Hepatocyte (in vitro differentiated cells): Measurements from ENCODE around the gene CSNK1G1.

Source experiments
- EZH2 ChIP-seq: fragments of 200-600 bp; sonication (generic); IDR thresholded peaks from 2 replicates; pipeline ENCODE4 v1.6.1; 2016; ENCODE audit warnings: antibody characterized with exemption, mild to moderate bottlenecking, borderline replicate concordance
- EZH2phosphoT487 ChIP-seq: fragments of 200-600 bp; sonication (generic); IDR thresholded peaks from one replicate; pipeline ENCODE4 v1.6.1; 2018; ENCODE audit warnings: antibody characterized with exemption, mild to moderate bottlenecking, low read depth, moderate library complexity; ENCODE audit not compliant: unreplicated experiment, severe bottlenecking
- TF ChIP-seq, protein P1 (sequence below): fragments of 200-600 bp; sonication (generic); IDR thresholded peaks from 2 replicates; pipeline ENCODE4 v1.5.1; 2016; ENCODE audit warnings: antibody characterized with exemption, mild to moderate bottlenecking; ENCODE audit not compliant: poor library complexity

DNA sequence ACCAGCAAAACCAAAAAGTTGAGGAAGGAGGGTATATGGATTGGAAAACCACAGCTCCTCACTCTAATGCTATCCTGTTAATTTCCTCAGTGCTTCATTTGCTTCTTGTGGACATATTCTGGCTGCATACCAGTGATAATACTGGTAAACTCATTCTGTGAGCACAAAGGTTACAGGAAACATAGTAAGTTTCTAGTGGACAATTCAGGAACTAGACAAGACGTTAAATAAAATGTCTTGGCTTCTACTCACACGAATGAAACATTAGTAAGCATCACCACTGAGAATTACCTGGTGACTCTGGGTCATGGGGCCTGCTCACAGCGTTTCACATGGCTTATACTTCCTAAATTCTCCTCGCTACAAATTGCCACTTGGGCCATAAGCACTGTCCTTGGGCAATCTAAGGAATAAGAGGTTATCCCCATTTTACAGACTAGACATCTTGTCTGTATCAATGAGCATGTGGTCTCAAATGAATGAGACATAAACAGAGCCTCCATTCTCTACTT is 173.1 kb downstream of the CSNK1G1 start:
- TF ChIP-seq, protein P1, sequence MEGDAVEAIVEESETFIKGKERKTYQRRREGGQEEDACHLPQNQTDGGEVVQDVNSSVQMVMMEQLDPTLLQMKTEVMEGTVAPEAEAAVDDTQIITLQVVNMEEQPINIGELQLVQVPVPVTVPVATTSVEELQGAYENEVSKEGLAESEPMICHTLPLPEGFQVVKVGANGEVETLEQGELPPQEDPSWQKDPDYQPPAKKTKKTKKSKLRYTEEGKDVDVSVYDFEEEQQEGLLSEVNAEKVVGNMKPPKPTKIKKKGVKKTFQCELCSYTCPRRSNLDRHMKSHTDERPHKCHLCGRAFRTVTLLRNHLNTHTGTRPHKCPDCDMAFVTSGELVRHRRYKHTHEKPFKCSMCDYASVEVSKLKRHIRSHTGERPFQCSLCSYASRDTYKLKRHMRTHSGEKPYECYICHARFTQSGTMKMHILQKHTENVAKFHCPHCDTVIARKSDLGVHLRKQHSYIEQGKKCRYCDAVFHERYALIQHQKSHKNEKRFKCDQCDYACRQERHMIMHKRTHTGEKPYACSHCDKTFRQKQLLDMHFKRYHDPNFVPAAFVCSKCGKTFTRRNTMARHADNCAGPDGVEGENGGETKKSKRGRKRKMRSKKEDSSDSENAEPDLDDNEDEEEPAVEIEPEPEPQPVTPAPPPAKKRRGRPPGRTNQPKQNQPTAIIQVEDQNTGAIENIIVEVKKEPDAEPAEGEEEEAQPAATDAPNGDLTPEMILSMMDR, result no peak
- TF ChIP-seq EZH2 (no peak), EZH2phosphoT487 (no peak)
